NCI-H748 (cell line): ENCODE results near the gene RBM38.

Experiments
- DNase-seq: peaks from one replicate; lab custom pipeline; 2025; ENCODE audit not compliant: unreplicated experiment; lab: John Stamatoyannopoulos, UW

Gene RBM38

DNA sequence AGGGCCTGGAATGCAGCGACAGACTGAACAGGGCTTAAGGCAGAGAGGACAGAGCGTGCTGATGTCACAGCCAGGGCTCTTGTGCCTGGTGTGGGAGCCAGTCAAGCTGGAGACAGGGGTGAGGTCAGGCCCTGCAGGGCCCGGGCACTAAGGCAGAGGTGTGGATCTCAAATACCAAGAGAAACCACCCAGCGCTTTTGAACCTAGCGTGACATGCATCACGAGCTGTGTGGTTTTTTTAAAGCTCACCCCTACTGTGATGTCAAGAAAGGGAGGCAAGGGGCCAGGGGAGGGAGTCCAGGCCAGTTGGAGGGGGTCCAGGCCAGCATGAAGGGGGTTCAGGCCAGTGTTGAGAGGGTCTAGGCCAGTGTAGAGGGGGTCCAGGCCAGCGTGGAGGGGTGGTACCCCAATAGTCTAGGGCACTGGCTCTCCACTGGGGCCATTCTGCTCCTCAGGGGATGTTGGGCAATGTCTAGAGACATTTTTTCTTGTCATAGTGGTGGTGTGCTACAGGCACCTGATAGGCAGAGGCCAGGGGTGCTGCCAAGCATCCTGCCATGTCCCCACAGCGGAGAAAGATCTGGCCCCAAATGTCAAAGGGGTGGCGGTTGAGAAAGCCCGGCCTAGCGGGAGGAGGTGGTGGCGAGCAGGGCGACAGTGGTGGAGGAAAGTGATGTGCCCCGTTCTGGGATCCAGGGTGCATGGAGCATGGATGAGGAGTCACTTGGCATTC, 42.6 kb downstream of the RBM38 start:
- DNase-seq = no peak

GRCh38 chr20:57434390-57434700, 43.1 kb downstream of the RBM38 start:
- peak; percentile 2 for DNase-seq

GRCh38 chr20:57435105-57435497, 43.9 kb downstream of the RBM38 start:
- DNase-seq = peak; percentile 80

DNA sequence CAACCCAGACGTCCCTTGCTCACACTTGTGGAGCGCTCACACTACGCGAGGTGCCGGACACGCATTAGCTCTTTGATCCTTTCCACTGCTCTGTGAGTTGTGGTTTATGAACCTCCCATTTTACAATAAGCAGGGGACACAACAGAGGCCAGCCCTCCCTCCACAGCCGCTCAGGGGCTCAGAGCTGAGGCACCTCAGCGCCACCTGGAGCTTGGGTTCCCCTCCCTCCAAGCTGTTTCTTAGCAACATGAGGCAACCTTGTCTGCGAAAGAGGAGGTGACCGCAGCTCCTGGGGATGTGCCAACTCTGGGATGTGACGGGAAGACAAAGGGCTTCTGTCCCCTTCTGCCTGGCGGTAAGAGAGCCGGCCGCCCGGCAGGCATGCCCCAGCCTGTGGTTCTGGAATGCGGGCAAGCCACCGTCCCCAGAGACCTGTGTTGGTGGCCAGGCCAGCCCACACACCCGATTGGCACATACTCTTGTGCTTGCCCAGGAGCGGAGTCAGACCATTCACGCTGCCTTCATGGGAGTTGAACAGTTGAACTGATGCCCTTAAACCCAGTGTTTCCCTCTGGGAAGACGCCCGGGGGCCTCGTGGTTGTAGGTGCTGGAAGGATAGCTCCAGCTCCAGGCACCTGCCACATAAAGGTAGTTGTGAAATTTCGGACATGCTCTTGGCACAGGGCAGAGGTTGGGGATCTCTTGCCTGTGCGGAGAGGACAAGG, 44.5 kb downstream of the RBM38 start:
- peak; percentile 96 for DNase-seq

- DNase-seq = no peak
These were observed 45.0 kb downstream of the RBM38 start for GRCh38 chr20:57436223-57436545.

DNA sequence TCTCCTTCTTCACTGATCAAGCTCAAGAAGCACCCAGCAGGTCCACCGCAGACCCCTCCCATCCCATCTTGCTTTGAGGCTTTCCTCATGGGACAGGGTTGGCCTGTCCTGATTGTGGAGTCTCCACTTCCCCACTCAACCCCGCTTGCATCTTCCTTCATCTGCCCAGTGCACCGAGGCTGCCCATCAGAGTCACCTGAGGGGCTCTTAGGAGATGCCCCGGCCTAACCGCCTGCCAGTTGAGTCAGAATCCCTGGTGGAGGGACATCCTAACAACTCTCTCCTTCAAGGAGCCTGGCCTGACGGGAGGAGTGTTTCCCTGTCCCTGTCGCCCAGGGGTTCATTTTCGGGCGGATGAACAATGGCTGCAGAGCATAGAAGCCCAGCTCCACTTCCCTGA, 46.1 kb downstream of the RBM38 start:
- DNase-seq = no peak

DNA sequence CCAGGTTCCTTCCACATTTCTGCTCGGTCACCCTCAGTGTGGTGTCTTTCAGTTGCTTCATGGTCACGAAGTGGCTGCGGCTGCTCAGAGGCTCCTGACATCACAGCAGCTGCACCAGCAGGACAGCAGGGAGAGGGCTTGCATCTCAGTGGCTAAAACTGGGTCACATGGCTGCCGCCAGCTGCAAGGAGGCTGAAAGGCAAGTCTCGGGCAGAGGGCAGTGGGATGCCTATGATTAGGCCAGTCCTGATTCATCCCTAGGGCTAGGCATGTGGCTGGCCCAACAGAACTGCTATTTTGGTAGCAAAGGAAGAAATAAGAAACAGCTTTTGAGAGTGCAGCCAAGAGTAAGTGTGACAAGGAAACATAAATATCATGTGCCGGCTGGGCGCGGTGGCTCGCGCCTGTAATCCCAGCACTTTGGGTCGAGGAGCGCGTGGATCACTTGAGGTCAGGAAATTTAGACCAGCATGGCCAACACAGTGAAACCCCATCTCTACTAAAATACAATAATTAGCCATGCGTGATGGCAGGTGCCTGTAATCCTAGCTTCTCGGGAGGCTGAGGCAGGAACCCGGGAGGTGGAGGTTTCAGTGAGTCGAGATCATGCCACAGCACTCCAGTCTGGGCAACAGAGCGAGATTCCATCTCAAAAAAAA, 46.6 kb downstream of the RBM38 start:
- no peak for DNase-seq

- DNase-seq = no peak
These were observed 47.4 kb downstream of the RBM38 start for GRCh38 chr20:57438552-57438951.

GRCh38 chr20:57439432-57439831, 48.2 kb downstream of the RBM38 start:
- DNase-seq = peak; percentile 42

DNA sequence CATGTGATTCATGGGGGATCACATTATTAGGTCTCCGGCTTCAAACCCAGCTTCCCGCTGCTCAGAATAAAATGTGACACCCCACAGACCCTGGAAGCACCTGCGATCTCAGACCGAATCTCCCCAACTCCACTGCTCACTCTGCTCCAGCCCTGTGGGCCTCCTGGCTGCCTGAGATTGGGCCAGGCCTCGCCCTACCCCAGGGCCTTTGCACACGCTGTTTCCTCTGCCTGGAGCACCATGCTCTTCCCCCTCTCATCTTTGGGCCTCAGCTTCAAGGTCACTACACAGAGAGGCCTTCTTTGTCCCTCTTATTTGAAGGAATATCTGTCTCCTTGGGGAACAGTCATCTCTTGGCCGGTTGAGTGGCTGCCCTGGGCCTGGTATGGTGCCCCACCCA, 48.8 kb downstream of the RBM38 start:
- DNase-seq = no peak

DNA sequence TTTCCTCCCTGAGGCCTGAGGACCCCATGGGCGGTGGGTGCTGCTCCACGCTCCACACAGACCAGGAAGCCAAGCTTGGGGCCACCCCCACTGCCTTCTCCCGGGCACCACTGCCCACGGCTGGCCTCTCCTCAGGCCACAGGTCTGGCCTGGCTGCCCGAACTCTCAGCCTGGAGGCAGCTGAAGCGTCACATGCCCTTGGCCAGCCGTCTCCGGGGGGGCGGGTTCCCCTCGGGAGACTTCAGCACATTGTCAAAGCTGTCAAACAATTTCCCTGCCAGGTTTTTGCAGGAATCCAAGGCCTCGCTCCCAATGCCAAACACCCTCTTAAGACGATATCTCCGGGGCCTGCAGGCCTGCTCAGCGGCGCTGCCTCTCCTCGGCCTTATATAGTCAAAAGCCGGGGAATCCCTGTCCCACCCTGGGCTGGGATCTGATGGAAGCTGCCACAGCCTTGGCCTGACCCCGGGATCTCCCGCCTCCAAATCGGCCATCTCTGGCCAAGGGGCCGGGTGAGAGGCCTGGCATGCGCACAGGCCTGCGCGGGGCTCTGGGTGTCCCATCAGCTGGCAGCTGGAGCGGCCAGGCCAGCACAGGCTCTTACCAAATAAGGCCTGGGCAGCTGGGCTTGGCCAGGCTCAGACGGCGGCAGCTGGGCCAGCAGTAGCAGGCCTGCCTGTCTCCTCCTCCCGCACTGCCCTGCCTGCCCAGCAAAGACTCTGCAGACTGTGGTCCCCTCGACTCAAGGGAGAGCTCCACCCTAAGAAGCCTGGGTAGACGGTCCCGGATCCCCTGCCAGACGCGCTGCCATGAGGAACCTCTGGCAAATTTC, 49.7 kb downstream of the RBM38 start:
- no peak for DNase-seq

GRCh38 chr20:57441510-57442154, 50.4 kb downstream of the RBM38 start:
- no peak for DNase-seq

DNA sequence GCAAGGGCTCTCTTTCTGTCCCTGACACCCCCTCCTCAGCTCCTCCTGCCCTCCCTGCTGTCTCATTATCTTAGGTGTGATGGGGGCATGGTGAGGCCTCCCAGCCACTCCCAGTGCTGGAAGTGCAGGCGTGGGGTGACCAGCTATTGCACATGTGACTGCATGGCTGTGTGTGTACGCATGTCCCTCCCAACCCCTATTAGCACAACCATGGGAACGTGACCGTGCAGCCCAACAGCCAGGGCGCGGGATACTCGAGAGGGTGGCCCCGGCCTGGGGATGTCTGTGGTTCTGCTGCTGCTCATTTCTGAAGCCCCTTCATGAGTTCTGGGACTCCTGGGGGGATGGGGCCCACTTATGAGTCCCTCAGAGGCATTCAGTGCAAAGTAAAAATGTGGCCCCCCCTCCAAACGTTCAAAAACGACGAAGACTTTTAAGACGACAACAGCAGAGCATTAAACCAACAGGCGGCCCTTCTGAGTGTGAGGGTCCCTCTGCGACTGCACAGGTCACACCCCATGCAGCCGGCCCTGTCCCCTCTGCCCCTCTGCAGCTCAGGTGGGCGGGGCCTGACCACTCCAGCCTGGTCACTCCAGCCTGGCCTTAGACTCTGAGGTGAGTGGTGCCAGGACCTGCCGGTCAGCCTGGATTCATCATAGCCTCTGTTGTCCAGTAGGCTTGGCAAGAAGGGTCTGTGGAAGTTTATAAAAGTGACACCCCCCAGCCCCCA, 51.1 kb downstream of the RBM38 start:
- no peak for DNase-seq

DNA sequence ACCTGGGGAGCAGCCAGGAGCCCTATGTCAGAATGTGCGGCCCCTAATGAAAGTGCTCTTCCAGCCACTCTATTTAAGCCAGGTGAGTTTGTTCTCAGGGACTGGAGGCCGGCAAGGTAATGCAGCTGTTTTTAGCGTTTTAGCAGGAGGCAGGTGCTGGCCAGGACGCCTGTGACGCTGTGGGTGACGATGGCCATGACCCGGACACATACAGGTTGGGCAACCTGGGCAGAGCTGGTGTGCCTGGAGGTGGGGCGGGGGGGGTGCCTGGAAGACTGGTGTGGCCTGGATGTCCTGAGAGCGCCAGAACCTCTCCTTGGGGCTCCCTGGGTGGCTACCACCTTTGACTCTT, 51.7 kb downstream of the RBM38 start:
- no peak for DNase-seq

DNA sequence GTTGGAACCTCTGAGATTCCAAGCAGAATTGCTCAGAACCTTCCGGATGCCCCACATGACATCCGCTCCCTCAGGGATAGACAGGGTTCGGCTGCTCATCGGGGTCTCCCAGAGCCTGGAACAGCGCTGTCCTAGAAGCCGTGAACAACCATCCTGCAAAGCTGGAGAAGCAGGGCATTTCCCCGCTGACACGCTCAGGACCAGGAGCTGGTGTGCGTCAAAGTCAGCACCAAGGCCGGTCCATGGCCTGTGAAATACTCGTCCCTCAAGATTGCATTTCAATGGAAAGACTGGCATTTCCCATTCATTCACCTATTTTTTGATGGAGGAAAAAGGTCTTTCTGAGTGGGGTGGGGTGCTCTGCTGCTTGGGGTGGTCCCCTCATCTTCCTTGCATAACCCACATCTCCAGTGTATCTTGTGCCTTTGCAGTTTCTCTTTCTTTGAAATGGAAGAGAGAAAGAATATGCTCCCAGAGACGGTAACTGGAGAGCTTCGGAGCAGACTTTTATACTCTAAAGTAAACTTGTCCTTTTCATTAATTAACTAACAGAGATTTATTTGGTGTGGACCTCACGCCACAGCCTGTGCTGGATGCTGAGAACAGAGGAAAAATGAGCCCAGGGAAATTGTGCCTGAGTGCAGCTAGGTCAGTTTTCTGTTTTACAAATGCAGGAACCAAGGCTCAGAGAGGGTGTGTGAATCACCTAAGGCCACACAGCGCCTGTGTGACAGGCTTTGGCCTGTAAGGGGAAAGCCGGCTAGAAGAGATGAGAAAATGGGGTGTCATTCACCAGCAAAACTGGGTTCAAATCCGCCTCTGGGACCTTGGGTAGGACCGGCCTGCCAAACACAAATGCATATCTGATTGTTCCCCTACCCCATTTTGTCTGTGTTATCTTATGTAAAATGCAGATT, 52.4 kb downstream of the RBM38 start:
- DNase-seq = no peak

- no peak for DNase-seq
These were observed 53.3 kb downstream of the RBM38 start for GRCh38 chr20:57444394-57445048.

DNA sequence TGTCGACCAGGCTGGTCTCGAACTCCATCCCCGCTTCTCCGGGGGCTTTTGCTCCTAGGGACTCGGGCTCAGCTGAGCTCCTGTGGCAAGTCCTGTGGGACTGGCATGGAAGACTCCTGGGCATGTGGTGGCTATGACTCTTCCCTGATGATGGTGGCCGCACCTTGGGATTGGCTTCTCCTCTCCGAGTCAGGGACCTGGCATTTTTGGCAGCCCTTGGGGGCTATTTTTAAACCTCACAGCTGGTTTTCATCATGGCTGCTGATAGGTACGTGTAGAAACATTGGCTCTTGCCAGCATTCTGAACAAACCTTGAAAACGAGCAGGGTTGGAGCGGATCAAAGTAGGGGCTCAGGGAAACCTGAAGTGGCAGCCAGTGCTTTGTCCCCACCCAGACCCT, 54.1 kb downstream of the RBM38 start:
- no peak for DNase-seq

- DNase-seq = no peak
These were observed 54.6 kb downstream of the RBM38 start for GRCh38 chr20:57445774-57446173.

GRCh38 chr20:57448764-57449354, 57.7 kb downstream of the RBM38 start:
- no peak for DNase-seq
